ENCODE results near the gene B4GALNT3. TPM values are rescaled to one million over a fixed set of nuclear protein-coding genes. Genes with fewer than 3 reads are reported as not detected.

The B4GALNT3 gene
- total and polyA plus RNA-seq, 10 of the 15 experiments (the other 5 are each of a cell fraction or from before 2014, with no cell fraction given), result 0.05 to 4.2 (median 2.7) TPM; not detected in 1

DNA sequence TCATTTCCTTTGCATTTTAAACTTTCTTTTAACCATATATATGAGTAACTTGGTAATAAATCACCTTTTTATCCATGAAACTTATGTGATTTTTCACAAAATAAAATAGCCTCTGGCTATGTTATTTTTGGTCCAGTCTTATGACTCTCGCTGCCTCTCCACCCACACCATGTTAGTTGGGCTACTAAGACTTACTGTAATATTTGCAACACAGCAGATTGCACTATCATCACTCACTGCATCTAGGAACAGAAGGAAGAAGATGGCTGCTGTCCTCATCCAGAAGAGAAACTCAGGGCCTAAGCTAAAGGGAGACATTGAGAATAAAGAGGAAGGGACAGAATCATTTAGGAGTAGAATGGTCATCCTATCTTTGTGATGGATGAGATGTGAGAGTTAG, 12.6 kb upstream of the B4GALNT3 start:
- WGBS (ENCODE audit: insufficient coverage, insufficient replicate concordance, low lambda C conversion rate, missing lambda C conversion rate), result 92% methylated on average over 1 of the region's 1 CpG
- Histone ChIP-seq H3K9me3 (replicated peaks; ENCODE audit: control insufficient read depth, insufficient read depth, low read length) (no peaks in the 10 kb centered on the region), H3K36me3 (ENCODE audit: control insufficient read depth in 2 of 2, insufficient read depth in 2 of 2, low read length in 1 of 2) (no peaks in the 10 kb centered on the region), H3K4me3 (no peak overlapping the region), H3K27me3 (replicated peaks in 1 of 2; ENCODE audit: control insufficient read depth in 2 of 2, insufficient read depth in 2 of 2, low read length in 1 of 2) (no peaks in the 10 kb centered on the region), H3K4me2 (ENCODE audit: control insufficient read depth, insufficient read depth) (no peak overlapping the region), H3K9ac (ENCODE audit: control insufficient read depth, insufficient read depth, low read length) (no peak overlapping the region), H4K20me1 (ENCODE audit: control insufficient read depth, insufficient read depth) (no peaks in the 10 kb centered on the region), H2AFZ (ENCODE audit: control insufficient read depth, low read depth, low read length) (no peak overlapping the region), H3K4me1 (ENCODE audit: control insufficient read depth, insufficient read depth, low read length) (no peaks in the 10 kb centered on the region), H3K79me2 (ENCODE audit: control insufficient read depth, insufficient read depth, low read length) (no peaks in the 10 kb centered on the region), H3K27ac (ENCODE audit: control insufficient read depth, insufficient read depth) (no peak overlapping the region)
- BruUV-seq (replicated peaks), result no TSS peak
- ChIA-PET POLR2A (interaction anchor here (0.6 kb wide), 1 partner anchor 23 kb away, joined by 4 read pairs; no protein-coding TSS in a partner anchor), CTCF (interaction anchor here (0.7 to 1.5 kb wide), 5 partner anchors 11 to 104 kb away, joined by 3 to 4 read pairs (median 4); no protein-coding TSS in a partner anchor), RAD21 (ENCODE audit: unreplicated experiment) (no interaction called here), SMC1A (ENCODE audit: uncharacterized antibody, unreplicated experiment) (interaction anchor here (0.6 kb wide), 1 partner anchor 279 kb away, joined by 4 read pairs; no protein-coding TSS in a partner anchor)
- DNase-seq (ENCODE audit: low read depth, low spot score) (no peak), ATAC-seq (no peak), FAIRE-seq (no peak)
- no peak for TF ChIP-seq SMC3 (IDR thresholded peaks at IDR 0.05; ENCODE audit: borderline replicate concordance, low read length)
- TF ChIP-seq, protein P1, sequence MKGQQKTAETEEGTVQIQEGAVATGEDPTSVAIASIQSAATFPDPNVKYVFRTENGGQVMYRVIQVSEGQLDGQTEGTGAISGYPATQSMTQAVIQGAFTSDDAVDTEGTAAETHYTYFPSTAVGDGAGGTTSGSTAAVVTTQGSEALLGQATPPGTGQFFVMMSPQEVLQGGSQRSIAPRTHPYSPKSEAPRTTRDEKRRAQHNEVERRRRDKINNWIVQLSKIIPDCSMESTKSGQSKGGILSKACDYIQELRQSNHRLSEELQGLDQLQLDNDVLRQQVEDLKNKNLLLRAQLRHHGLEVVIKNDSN (IDR thresholded peaks at IDR 0.05; ENCODE audit: borderline replicate concordance, extremely low read length, insufficient read depth, low read depth, low read length), result no peak
- no peak for TF ChIP-seq BACH1 (IDR thresholded peaks at IDR 0.05; ENCODE audit: borderline replicate concordance)
- no peak for TF ChIP-seq ZNF384 (IDR thresholded peaks at IDR 0.05; ENCODE audit: borderline replicate concordance, low read depth, low read length)
- in situ Hi-C loops (cut with MboI), result no loop called here
- intact Hi-C loops (cut with micrococcal nuclease; ENCODE audit: unreplicated experiment), result no loop called here

DNA sequence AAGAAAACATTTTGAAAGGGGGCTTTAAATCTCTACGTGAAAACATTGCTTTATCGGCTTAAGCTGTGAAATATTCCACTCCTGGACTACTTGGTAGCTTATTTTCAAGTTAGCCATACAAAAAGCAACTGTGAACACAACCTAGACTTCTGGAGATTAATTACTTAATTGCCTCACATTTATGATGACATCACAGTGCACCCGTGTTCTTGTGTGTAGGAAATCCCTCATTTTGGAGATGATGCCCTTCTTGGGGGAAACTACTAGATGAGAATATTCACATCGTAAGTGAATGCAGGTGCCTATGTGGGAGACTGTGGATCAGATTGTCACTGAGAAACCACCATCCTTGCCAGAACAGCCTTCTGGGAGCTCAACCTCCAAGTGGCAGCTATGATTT, 10.5 kb upstream of the B4GALNT3 start:
- no peaks in the 10 kb centered on the region for H3K36me3 ChIP-seq (ENCODE audit: control insufficient read depth in 2 of 2, insufficient read depth in 2 of 2, low read length in 1 of 2)
- CTCF ChIA-PET, result interaction anchor here (0.8 to 4.2 kb wide), 9 partner anchors 8 to 452 kb away, joined by 3 to 33 read pairs (median 4); no protein-coding TSS in a partner anchor
- TF ChIP-seq GABPA (IDR thresholded peaks at IDR 0.05; ENCODE audit: low read depth) (no peak), LARP7 (IDR thresholded peaks at IDR 0.05) (no peak), SPI1 (IDR thresholded peaks at IDR 0.05; ENCODE audit: borderline replicate concordance, insufficient read depth, low read depth, low read length) (no peak), GATAD2B (conservative IDR thresholded peaks at IDR 0.05; ENCODE audit: low read depth) (no peak), BMI1 (IDR thresholded peaks at IDR 0.05; ENCODE audit: borderline replicate concordance) (no peak), SIX5 (IDR thresholded peaks at IDR 0.05; ENCODE audit: low read depth, low read length, severe bottlenecking) (no peak)
- TF ChIP-seq, protein P2, sequence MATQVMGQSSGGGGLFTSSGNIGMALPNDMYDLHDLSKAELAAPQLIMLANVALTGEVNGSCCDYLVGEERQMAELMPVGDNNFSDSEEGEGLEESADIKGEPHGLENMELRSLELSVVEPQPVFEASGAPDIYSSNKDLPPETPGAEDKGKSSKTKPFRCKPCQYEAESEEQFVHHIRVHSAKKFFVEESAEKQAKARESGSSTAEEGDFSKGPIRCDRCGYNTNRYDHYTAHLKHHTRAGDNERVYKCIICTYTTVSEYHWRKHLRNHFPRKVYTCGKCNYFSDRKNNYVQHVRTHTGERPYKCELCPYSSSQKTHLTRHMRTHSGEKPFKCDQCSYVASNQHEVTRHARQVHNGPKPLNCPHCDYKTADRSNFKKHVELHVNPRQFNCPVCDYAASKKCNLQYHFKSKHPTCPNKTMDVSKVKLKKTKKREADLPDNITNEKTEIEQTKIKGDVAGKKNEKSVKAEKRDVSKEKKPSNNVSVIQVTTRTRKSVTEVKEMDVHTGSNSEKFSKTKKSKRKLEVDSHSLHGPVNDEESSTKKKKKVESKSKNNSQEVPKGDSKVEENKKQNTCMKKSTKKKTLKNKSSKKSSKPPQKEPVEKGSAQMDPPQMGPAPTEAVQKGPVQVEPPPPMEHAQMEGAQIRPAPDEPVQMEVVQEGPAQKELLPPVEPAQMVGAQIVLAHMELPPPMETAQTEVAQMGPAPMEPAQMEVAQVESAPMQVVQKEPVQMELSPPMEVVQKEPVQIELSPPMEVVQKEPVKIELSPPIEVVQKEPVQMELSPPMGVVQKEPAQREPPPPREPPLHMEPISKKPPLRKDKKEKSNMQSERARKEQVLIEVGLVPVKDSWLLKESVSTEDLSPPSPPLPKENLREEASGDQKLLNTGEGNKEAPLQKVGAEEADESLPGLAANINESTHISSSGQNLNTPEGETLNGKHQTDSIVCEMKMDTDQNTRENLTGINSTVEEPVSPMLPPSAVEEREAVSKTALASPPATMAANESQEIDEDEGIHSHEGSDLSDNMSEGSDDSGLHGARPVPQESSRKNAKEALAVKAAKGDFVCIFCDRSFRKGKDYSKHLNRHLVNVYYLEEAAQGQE (IDR thresholded peaks at IDR 0.05; ENCODE audit: low read depth, low read length), result no peak

More for the DNA sequence above, 10.5 kb upstream of the B4GALNT3 start:
- no peaks in the 10 kb centered on the region for H3K9me3 ChIP-seq (replicated peaks; ENCODE audit: control insufficient read depth, insufficient read depth, low read length)
- H3K4me1 ChIP-seq (ENCODE audit: control insufficient read depth, insufficient read depth, low read length), result no peaks in the 10 kb centered on the region
- ChIA-PET POLR2A (interaction anchor here (0.6 kb wide), 1 partner anchor 161 kb away, joined by 3 read pairs; no protein-coding TSS in a partner anchor), SMC1A (ENCODE audit: uncharacterized antibody, unreplicated experiment) (interaction anchor here (0.6 to 0.7 kb wide), 2 partner anchors 68 to 358 kb away, joined by 3 read pairs; no protein-coding TSS in a partner anchor), RAD21 (ENCODE audit: unreplicated experiment) (interaction anchor here (1.0 to 1.5 kb wide), 2 partner anchors 95 to 102 kb away, joined by 3 read pairs; no protein-coding TSS in a partner anchor)
- no peak overlapping the region for H3K4me3 ChIP-seq
- ATAC-seq (no peak), FAIRE-seq (no peak), DNase-seq (ENCODE audit: low read depth, low spot score) (no peak)
- in situ Hi-C loops (cut with MboI) (no loop called here), intact Hi-C loops (cut with micrococcal nuclease; ENCODE audit: unreplicated experiment) (no loop called here)
- no peaks in the 10 kb centered on the region for H3K27me3 ChIP-seq (replicated peaks in 1 of 2; ENCODE audit: control insufficient read depth in 2 of 2, insufficient read depth in 2 of 2, low read length in 1 of 2)
- H2AFZ ChIP-seq (ENCODE audit: control insufficient read depth, low read depth, low read length), result no peak overlapping the region
- no TSS peak for BruUV-seq (replicated peaks)
- no peak overlapping the region for H3K9ac ChIP-seq (ENCODE audit: control insufficient read depth, insufficient read depth, low read length)
- H3K27ac ChIP-seq (ENCODE audit: control insufficient read depth, insufficient read depth), result no peak overlapping the region
- H3K4me2 ChIP-seq (ENCODE audit: control insufficient read depth, insufficient read depth), result no peak overlapping the region
- no peaks in the 10 kb centered on the region for H3K79me2 ChIP-seq (ENCODE audit: control insufficient read depth, insufficient read depth, low read length)
- H4K20me1 ChIP-seq (ENCODE audit: control insufficient read depth, insufficient read depth), result no peaks in the 10 kb centered on the region
- 29% methylated on average over 4 of the region's 4 CpGs for WGBS (ENCODE audit: insufficient coverage, insufficient replicate concordance, low lambda C conversion rate, missing lambda C conversion rate)

All from GM12878 (cell line).